Stimulated activated CD8-positive, alpha-beta memory T cell treated with anti-CD3 and anti-CD28 coated beads, Interleukin-12 subunit alpha, Interleukin-12 subunit beta, amount 100 ng/mL, for 24 hours (primary cell): ENCODE results near the gene ULK1.

Experiments
- DNase-seq: peaks from one replicate; pipeline ENCODE4 v3.0.0-alpha.2; 2020; ENCODE audit errors: extremely low read depth

Gene ULK1

DNA sequence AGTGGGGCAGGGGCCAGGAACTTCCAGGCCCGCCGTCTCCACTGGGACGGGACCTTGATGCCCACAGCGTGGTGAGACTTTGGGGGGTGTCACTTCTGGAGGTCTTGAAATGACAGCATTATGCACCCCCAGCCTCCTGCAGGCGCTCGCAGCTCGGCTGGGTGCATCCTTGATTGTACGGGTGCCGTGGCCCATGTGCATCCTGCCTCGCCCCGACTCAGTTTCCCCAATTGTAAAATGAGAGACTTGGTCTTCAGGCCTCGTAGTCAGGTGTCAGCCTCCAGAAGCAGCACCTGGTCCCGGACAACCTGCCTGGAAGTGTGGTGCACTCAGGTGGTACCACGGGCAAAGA is 25.7 kb downstream of the ULK1 start:
- DNase-seq: no peak

GRCh38 chr12:131920902-131921840 is 26.7 kb downstream of the ULK1 start:
- DNase-seq: no peak

GRCh38 chr12:131921866-131922769 is 27.7 kb downstream of the ULK1 start:
- DNase-seq: no peak

DNA sequence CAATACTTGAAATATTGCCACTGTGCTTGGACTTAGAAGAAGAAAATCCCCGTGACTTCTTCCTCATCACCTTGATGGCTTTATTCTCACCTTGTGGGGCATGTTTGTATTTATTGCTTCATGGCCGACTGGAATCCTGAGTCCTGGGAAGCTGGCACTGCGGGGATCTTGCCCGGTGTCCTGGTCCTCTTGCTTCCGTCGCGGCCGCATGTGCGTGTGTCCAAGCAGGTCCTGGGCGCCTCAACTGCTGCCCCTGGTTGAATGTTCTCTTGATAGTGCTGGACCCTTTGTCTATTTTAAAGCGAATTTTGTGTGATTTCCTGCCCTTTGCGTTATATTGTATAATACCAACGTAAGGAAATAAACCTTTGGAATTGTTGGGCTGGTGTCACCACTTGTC is 28.4 kb downstream of the ULK1 start:
- DNase-seq: no peak

GRCh38 chr12:131923260-131923659 is 28.8 kb downstream of the ULK1 start:
- no peak for DNase-seq

GRCh38 chr12:131927110-131928079 is 33.0 kb downstream of the ULK1 start:
- DNase-seq: no peak

DNA sequence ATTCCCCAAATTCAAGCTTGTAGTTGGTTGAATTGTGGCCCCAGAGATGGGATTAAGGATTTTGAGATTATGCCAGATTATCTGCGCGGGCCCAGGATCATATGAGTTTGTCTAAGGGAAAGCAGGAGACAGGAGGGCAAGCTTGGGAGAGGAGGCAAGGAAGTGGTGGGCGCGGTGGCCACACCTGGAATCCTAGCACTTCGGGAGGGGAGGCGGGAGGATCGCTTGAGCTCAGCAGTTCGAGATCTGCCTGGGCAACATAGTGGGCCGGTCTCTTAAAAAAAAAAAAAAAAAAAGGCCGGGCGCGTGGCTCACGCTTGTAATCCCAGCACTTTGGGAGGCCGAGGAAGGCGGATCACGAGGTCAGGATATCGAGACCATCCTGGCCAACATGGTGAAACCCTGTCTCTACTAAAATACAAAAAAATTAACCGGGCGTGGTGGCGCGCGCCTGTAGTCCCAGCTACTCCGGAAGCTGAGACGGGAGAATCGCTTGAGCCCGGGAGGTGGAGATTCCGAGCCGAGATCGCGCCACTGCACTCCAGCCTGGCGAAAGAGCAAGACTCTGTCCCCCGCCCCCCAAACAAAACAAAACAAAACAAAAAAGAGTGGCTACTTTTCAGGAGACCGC is 33.8 kb downstream of the ULK1 start:
- no peak for DNase-seq

DNA sequence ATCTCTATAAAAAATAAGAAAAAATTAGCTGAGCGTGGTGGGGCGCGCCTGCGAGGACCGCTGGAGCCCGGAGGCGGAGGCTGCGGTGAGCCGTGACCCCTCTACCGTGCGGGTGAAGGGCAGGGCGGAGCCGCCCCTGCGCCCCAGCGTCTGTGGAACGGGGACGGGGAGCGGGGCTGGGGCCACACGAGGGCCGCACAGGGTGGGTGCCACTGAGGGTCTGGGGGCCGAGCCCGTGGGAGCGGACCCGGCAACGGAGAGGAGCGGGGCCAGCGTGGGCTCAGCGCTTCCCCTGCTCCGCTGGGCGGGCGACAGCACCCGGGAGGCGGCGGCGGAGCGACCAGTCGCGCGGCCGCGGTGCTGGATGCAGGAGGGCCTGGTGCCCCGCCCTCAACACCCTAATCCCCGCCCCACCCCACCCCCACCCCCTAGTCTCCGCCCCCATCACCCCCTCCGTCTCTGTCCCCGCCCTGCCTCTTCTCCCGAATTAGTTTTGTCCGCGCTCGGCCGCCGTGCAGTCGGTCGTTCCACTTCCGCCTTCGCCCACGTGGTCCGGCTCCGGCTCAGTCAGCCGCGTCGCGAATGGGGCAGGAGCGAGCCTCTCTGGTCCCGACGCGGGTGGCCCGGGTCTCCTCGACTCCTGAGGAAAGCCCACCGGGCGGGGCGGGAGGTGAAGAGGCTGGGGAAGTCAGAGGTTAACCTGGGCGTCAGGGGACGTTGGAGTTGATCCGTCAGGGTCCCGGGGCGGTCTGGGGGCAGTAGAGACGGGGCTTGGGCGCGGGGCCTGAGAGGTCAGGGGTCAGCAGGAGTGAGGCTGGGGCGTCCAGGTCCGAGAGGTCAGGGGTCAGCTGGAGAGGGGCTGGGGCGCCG is 34.5 kb downstream of the ULK1 start, which contains the start of gene PUS1:
Gene PUS1, plus strand, starts transcription at position 566 of the 870 bp plus-strand sequence. CDS start 447 bp downstream, outside the sequence.
- DNase-seq: peak; percentile 77

DNA sequence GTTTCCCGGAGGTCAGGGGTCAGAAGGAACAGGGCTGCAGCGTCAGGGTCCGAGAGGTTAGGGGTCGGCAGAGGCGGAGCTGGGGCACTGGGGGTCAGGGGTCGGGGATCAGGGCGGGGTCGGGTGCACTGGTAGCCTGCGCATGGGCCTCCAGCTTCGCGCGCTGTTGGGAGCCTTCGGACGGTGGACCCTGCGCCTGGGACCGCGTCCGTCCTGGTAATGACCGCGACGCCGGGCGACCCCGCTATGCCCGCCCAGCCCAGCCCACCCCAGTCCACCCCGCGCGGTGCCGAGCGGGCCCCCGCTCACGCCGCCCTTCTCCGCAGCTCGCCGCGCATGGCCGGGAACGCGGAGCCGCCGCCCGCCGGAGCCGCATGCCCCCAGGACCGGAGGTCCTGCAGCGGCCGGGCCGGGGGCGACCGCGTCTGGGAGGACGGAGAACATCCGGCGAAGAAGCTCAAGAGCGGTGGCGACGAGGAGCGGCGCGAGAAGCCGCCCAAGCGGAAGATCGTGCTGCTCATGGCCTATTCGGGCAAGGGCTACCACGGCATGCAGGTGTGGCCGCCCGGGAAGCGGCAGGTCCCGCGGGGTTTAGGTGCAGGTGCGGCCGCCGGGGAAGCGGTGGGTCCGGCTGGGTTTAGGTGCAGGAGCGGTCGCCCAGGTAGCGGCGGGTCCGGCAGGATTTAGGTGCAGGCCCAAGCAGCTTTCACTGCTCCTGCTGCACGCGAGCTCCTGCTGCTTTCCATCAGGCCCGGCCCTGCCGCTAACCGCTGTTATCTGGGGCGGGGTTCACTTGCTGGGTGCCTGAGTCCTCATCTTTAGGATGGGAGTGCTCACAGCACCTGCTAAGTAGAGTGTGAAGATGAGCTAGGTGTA is 35.4 kb downstream of the ULK1 start:
- DNase-seq: no peak

DNA sequence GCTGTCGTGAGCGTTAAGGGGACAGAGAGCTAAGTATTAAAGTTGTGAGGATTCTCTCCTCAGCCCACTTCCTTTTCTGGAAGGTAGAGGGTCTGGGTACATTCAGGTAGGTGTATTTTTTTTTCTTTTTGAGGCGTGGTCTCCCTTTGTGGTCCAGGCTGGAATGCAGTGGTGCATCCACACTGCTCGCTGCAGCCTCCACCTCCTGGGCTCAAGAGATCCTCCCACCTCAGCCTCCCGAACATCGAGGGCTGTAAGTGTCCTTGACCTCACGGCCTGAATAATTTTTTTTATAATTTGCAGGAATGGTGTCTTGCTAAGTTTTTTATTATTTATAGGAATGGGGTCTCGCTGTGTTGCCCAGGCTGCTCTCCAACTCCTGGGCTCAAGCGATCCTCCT is 36.1 kb downstream of the ULK1 start:
- no peak for DNase-seq

DNA sequence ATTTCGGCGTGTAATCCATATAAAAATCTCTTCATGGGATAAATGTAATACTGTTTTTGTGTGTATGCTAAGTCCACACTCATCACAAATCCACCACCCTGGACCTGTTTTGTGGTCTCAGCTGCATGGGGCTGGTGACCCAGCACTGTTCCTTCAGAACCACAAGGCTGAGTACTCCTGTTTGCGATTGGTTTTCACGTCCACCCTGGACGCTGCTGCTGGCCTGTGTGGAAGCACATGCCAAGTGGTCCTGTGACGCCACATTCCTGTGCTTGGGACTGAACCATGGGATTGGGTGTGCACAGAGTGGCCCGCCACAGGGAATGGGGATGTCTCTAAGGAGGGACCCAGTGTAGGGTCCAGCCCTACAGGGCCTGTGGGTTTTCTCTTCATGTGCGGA is 39.0 kb downstream of the ULK1 start:
- no peak for DNase-seq

GRCh38 chr12:131934535-131934934 is 40.1 kb downstream of the ULK1 start:
- no peak for DNase-seq

- no peak for DNase-seq
These were observed 43.7 kb downstream of the ULK1 start for GRCh38 chr12:131938082-131938481.

DNA sequence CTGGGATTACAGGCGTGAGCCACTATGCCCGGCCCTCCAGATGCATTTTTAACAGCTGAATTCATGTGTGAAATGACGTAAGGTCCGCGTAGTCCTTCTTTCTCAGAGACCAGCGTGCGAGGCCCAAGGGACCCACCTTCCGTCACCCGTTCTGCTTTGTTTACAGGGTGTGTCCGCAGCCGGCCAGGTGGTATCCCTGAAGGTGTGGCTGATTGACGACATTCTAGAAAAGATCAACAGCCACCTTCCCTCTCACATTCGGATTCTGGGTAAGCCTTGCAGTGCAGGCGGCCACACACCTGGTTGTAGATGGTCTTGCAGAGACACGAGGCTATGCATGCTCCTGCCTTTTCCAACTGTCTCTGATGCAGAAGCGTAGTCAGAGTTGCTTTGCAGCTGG is 44.6 kb downstream of the ULK1 start:
- no peak for DNase-seq

DNA sequence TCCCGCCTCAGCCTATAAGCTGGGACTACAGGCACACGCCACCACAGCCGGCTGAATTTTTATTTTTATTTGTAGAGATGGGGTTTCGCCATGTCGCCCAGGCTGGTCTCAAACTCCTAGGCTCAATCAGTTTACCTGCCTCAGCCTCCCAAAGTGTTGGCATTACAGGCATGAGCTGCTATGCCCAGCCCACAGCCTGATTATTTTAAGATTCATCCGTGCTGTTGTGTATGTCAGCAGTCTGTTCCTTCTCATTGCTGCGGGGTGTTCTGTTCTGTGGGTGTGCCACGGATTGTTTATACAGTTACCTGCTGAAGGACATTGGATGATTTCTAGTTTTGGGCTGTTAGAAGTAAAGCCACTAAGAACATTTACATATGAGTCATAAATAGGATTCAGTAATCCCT is 45.7 kb downstream of the ULK1 start:
- DNase-seq: no peak

DNA sequence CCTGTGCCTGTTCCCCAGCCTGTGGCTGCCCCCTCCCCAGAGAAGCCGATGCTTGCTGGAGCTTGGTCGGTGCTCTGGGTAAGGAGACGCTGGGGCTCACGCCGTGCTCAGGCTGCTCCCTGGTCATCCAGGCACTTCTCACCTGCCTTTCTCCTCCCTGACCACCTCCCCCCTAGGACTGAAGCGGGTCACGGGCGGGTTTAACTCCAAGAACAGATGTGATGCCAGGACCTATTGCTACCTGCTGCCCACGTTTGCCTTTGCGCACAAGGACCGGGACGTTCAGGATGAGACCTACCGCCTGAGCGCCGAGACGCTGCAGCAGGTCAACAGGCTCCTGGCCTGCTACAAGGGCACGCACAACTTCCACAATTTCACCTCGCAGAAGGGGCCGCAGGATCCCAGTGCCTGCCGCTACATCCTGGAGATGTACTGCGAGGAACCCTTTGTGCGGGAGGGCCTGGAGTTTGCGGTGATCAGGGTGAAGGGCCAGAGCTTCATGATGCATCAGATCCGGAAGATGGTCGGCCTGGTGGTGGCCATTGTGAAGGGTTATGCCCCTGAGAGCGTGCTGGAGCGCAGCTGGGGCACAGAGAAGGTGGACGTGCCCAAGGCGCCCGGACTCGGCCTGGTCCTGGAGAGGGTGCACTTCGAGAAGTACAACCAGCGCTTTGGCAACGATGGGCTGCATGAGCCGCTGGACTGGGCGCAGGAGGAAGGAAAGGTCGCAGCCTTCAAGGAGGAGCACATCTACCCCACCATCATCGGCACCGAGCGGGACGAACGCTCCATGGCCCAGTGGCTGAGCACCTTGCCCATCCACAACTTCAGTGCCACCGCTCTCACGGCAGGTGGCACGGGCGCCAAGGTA is 46.9 kb downstream of the ULK1 start:
- DNase-seq: no peak

- DNase-seq: no peak
These were observed 47.5 kb downstream of the ULK1 start for GRCh38 chr12:131941987-131942341.

- DNase-seq: no peak
These were observed 48.2 kb downstream of the ULK1 start for GRCh38 chr12:131942671-131943070.
